ENCODE data around the gene RAD51AP1.

RAD51AP1 gene

GRCh38 chr12:4553943-4554342, 15.3 kb downstream of the RAD51AP1 start:
- DNase-seq: no peak

DNA sequence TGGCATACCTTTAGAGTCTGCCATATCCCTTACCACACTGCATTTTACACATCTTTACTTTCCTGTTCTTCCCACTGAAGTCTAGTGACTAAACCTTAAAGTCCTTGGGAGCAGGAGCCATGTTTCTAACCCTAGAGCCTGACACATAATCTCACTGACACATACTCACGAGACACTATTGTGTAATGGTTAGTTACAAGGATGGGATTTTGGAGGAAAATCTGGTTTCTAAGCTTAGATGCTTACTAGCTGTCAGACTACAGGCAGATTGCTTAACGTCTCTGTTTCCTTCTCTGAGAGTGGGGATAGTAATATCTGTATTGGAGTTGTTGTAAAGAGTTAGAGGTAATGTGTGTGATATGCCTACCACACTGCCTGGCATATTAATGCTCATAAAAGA, 17.1 kb downstream of the RAD51AP1 start:
- DNase-seq: no peak

GRCh38 chr12:4556735-4557530, 18.2 kb downstream of the RAD51AP1 start:
- DNase-seq: no peak

DNA sequence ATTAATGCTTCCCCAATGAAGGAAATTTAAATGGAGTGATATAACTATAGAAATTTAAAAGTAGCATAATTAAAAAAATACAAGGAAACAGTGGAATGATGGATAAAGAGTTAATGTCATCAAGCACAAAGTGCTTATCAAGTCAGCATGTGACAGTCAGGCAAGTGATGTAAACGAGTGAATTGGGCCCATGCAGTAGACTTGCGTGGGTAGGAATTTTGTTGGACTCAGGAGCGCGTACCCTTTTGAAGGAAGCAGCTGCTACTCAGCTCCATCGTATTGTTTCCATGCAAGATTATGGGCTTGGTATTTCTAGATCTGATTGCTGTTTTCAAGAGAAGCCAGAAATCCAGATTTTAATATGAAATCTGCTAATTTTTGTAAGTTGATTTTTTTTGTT, 18.9 kb downstream of the RAD51AP1 start:
- no peak for DNase-seq

DNA sequence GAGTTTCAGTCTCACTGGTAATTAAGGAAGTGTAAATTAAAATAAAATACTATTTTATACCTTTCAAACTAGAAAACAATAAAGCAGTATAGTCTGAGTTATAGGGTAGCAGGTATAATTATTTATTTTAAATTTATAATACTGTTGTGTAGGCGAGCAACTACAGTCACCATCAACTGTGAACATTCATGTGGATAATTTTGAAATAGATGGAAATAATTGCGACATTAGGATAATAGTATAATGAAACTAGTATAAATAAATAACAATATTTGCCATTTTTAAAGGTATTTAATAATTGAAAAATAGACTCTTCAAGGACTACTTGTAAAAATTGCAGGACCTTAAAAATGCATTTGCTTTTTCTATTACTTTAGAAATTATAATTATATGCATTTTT, 19.5 kb downstream of the RAD51AP1 start:
- DNase-seq: no peak

GRCh38 chr12:4562034-4562657, 23.5 kb downstream of the RAD51AP1 start, which contains the start of gene DYRK4:
Gene DYRK4, plus strand, starts transcription at chr12:4562208. Its CDS starts 38 bp downstream, at chr12:4562246.
- no peak for DNase-seq

DNA sequence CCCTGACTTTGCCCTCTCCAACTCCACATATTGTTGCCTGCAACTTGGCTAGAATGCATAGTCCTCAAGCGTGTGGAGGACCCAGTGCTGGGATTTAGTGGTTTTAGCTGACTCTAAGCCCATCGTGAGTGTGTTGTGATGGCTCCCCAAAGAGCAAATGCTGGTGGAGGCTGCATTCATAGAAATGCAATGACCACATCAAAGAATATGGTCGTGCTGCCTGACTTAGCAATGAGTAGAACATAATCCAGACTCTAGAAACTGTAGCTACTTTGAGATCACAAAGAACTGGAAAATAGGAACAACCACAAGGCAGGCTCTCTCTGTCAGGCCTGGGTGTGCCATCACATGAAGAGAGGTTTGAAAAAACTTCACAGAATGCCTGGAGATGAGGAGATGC, 24.6 kb downstream of the RAD51AP1 start:
- DNase-seq: no peak

- DNase-seq: no peak
Measured at GRCh38 chr12:4564818-4565217, 26.1 kb downstream of the RAD51AP1 start.

DNA sequence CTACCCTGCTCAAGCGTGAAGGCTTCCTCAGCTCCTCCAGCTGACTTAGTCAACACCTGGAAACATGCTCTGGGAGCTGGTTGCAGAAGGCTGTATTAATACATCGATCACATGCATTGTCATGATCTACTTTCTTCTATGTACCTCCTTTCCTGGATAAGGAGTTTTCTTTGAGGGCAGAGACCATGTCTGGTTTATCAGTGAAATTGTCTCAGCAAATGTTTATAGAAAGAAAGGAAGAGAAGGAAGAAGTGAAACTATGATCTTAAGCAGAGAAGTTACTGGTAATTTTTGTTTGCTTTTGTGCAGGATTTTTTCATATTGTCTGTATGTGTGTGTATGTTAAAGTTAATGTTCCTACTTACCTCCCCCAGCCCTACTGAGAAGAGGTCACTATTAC, 27.8 kb downstream of the RAD51AP1 start:
- no peak for DNase-seq

DNA sequence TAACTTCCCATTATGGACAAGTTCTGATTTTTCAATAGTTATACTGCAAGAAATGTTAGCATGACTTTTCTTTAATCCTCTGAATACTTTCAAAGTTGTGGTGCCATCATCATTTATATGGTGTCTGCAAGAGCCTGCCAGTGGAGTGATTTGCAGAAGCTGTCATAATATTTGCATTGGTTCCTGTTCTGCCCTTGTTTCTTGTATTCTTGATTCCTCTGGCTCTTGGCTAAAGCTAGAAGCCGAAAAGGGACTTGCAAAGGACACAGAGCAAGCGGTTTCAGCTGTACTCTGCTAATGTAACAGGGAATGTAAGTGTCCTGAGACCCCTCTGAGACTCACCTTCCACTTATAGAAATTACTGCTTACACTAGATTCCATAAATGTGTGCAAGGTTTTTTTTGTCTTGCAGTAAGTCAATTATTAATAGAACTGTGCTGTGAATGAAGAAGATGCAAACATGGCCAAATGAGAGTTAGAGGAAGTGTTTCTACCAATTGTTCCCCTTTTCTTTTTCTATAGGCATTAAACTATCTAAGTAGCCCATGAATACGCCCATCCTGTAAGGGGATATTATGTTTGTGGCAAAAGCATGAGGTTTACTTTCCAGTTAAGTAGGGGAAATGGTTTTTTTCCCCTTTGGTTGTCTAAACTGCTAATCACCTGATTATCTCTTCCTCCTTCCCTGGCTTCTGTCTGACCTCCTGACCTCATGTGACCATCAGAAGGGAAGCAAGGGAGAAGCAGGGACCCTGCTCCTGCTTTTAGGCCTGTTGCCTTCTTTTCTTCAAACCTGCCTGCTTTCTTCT, 28.6 kb downstream of the RAD51AP1 start:
- DNase-seq: no peak

DNA sequence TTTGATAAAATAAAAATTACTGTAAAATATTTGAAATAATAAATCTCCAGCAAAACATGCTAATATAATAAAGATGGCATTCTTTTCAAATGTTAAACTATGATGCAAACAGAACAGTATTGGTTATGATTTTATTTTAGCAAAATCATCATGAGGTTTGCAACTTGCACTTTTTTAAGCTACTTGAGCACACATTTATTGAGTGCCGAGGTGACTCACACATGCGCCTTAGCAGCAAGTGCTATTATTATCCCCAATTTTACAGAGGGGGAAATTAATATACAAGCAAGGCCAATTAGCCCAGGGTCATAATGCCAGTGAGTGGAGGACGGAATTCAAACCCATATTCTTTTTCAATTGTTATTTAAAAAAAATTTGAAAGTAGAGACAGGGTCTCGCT, 30.6 kb downstream of the RAD51AP1 start:
- DNase-seq: no peak

DNA sequence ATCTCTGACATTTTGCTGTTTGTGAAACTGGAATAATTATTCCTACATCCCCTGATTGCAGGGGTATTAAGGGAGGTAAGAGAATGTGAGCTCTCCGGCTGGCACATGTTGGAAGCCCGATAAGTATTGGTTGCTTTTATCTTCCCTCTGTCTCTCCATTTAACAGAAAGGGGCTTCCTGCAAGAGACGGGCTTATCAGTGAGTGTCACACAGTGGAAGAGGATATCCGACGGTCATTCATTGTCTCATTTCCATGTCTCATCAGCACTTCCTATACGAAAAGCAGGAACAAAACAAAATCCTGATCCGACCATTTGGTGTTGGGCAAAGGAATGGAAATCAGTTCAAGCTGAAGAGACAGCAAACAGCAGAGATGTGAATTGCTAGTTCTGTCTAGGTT, 34.0 kb downstream of the RAD51AP1 start:
- DNase-seq: no peak

DNA sequence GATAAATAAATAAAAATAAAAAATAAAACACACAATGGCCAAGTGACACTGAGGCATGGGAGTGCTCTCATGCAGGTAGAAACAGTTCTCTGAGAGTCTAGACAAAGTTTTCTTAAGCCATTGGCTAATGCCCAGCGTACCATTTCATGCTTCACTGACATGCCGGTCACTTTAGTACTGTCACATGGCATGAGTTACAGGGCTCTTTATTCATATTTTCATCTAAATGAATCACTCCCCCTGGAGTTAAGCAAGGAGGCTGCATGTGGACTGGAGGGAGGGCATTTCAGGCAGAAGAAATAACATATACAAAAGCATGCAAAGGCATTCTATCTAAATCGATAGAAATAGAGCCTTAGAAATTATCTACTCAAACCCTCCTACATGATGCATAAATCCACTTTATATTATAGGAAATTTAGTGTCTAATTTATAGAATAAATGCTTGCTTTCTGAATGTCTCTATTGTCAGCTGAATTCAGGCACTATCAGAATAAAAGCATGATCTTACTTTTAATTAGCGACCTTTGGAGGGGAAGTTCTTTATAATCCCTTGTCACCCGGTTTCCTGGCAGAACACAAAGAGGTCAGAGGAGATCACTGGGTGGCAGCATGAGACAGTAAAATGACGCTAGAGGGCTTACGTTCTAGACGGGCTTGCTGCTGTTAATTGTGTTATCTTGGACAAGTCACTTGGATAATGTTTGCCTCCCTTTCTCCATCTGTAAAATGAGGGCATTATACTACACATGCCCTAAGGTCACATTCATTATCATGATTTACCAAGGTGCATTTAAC, 40.8 kb downstream of the RAD51AP1 start:
- no peak for DNase-seq

DNA sequence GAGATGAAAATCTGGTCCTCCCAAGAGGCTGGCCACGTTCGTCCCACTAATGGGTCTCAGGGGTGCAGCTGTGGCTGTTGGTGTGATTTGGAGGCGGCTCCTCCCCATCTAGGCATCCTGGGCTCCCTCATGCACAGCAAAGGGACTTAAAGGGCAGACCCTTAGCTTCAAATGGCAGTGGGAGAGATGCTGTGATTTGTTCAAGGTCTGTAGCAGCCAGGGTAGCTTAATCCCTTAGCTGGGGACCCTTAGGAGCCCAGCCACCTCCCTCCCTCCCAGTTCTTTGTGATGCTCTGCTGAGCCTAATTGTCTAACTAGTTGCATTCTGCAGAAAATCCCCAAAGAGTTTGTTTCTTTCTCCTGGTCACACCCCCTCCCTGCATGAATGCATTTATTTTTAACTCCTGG, 41.6 kb downstream of the RAD51AP1 start:
- DNase-seq: no peak

DNA sequence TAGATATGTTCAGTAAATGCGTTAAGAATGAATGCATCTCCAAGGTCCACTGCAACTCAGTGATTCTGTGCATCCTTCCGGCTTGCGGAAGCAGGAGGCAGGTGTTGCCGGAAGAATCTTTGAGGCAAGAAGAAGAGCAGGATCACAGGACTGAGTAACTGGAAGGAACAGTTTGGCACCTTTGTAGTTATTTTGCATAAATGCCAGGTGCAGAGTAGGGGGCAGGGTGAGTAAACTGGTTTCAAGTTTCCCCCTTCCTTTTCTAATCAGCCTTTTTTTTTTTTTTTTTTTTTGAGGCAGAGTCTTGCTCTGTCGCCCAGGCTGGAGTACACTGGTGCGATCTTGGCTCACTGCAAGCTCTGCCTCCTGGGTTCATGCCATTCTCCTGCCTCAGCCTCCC, 45.6 kb downstream of the RAD51AP1 start:
- no peak for DNase-seq

GRCh38 chr12:4584896-4585295, 46.2 kb downstream of the RAD51AP1 start:
- DNase-seq: no peak

GRCh38 chr12:4586500-4586899, 47.8 kb downstream of the RAD51AP1 start:
- DNase-seq: no peak

DNA sequence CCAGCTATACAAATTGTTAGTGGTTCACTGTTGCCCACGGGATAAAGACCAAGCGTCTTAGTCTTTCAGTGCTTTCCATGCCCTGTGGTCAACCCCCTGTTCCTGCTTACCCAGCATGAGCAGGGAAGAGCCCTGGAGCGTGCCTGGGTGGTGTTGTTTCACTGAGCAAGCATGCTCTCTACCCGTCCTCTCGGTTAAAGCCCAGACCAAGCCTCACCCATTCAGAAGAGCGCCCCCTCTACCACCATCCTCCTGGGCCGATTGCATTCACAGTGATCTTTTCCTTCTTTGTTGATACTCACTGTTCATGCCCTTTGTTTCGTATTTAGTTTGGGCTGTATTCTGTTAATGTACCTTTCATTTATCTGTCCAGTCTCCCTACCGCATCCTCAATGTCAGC, 48.4 kb downstream of the RAD51AP1 start:
- DNase-seq: no peak

DNA sequence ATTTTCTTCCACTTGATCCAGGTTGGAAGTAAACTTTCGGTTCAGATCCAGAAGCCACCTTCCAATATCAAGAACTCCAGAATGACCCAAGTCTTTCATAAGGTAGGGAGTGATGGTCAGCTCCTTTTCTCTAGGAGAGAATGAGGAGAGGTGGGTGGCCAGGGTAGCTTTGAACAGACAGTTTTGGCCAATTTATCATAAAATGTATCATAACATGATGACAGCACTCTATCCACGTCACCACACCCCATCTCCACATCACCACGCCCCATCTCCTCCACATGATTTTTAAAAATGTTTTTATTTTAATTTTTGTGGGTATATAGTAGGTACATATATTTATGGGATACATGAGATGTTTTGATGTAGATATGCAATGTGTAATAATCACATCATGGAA, 50.2 kb downstream of the RAD51AP1 start:
- no peak for DNase-seq

GRCh38 chr12:4589941-4590340, 51.3 kb downstream of the RAD51AP1 start:
- DNase-seq: no peak

- no peak for DNase-seq
Measured at GRCh38 chr12:4591180-4591687, 52.5 kb downstream of the RAD51AP1 start.

GRCh38 chr12:4595881-4596280, 57.2 kb downstream of the RAD51AP1 start:
- DNase-seq: no peak

DNA sequence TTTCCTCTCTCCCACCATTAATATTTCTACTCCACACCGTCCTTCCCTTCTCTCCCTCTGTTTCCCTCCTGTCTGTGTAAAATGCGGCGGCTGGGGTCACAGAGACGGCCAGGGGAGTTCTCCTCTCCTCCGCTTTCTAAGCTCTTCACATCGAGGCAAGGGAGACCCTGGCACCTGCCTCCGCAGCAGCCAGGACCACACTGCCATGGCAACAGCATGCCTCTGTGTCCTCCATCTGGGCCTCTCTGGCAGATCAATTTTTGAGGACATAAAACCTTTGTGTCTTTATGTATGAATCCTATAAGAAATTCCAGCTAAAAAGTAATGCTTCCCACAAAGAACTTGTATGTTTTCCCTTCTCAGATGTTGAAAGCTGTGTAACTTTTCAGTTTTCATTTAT, 64.7 kb downstream of the RAD51AP1 start:
- DNase-seq: no peak
